A204.1 (cell line): ENCODE data around the gene DDX4.
"Not testable (repeated sequence)": the region's sequence is repeated elsewhere in the genome, so short reads cannot be mapped to it uniquely, and the experiment has no call there.

Experiments used
- FAIRE-seq: peaks from 2 replicates; lab custom pipeline; 2012; peaks lifted over from hg19 to GRCh38; lab: Jason Lieb, UNC

DDX4 gene

DNA sequence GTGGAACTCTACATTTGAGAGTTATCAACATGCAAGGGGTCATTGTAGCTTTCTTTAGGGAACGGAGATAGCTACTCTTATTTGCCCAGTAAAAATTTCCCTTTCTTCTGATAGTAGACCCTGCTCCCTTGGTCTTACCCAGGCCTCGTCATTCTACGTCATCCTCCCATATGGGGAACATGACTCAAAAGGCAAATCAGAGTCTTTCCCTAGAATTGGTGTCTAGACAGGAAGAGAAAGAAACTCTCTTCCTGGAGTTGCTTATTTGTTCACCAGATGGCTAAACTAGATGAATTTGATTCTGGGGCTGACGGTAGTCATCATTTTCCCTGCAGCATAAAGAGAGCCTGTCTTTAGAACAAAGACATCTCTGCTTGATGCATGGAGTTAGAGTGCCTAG, 13.6 kb upstream of the DDX4 start:
- no peak for FAIRE-seq

DNA sequence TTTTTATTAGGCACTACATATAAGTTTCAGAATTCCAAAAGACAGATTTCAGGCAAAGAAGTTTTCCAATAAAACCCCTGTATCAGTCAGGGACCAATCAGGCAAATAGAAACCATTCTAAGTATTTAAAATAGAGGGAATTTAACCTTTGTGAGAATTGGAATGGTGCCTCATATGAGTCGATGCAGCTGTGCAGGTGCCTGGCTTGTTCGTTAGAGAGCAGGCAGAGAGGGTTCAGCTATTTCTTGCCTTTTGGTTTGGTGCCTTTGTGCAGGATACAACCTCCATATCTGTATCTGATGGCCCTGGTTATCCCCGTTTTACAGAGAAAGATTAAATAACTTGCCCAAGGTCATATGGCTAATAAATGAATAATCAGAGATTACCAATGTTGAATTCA, 6.0 kb upstream of the DDX4 start:
- no peak for FAIRE-seq

DNA sequence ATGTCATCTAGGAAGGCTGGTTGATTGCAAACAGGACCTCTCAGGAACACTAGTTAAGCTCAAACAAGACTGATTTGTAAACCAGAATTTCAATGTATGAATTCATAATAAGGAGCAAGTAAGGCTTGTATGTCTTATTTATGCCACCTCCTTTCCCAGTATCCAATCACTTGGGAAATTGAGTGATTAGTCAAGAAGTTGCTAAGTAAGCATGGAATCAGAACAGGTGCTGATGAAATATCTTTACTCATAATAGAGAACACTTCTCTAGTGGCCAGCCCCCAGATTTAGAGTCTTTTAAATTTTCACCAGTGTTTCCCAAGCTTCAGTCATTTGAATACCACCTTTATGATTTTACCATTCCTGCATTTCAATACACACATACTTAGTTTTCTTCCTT, 5.3 kb upstream of the DDX4 start:
- no peak for FAIRE-seq

DNA sequence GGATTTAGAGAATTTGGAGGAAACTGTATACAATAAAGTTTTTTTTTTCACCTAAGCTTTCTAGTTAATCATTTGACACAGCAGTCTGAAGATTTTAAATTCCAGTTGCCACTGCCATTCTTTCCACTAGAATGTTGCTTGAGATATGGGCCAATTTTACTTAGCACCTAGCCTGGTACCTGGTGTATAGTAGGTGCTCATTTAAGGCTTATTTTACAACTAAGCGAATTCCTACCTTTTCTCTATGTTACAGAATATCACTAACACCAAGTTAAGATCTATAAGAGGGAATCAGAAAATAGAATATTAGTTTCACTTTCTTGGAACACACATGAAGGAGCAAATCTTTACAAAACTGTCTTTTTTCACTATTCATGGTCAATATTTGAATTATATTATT, 3.2 kb upstream of the DDX4 start:
- no peak for FAIRE-seq

DNA sequence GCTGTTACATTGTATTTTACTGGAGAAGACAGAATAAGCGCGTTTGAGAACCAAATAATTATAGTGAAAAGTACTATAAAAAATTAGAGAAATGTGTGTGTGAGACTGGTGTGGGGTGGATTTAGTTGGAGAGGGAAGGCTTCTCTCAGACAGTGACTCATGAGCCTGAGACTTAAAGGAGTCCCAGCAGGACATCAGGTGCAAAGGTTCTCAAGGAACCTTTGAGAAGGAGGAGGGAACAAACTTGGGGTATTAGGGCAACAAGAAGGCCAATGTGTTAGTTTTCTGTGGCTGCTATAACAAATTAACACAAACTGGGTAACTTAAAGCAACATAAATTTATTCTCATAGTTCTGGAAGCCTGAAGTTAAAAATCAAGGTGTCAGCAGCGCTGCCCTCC, 4.9 kb downstream of the DDX4 start:
- no peak for FAIRE-seq

DNA sequence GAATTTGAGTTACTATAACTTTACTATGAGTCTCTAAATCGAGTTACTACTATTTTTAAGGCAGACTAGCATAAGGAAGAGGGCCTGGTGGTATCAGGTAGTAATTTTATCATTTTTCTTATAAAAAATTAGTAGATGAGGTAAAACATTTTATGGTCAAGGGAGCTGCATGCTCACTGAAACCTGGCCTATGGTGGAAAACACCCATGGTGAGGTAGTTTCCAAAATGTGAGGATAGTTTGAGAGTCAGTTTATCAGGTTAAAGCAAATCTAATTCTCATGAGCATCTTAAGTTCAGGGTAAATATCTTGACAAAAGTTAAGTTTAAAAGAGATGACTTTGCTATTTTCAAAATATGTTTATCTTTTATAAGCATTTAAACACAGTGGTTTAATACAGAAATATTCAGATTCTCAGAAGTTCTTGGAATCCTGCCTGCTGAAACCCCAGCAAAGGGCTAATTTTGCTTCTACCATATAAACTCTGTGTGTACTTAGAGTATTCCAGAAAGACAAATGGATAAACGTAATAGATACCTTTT, 10.0 kb downstream of the DDX4 start:
- FAIRE-seq, result no peak

DNA sequence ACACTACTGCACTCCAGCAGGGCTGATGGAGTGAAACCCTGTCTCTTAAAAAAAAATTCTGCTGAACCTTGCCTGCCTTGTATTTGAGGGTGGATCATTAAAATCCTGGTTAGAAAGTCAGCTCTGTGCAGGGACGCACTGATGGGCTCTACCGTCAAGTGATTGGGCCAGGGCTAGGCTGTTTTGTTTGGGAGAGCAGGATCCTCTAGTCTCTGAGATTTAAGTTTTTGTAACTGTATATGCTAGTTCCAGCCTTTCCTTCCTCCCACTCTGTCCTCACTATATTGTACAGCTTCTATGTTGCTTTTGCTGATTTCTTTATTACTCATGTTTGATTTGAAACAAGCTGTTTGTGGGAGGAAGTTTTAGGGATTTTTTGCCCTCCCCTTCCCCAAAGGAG, 11.5 kb downstream of the DDX4 start:
- FAIRE-seq, result no peak

DNA sequence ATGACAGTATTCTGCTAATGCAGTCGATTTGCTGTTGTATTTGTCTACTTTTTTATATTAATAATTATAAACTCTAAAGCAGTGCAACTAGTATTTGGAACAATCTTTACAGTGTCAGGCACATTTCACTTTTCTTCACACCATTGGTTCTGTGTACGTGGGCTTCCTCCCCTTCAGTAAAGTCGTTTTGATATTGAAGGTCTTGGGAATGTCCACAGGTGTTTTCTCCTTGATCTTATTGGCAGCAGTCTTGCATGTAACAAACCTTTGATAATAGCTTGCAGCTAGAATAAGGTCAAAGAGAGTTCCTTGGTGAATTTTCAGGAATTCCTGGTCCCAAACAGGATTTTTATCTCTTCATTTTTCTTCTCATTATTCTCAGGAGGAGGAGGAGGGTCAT, 12.2 kb downstream of the DDX4 start:
- no peak for FAIRE-seq

DNA sequence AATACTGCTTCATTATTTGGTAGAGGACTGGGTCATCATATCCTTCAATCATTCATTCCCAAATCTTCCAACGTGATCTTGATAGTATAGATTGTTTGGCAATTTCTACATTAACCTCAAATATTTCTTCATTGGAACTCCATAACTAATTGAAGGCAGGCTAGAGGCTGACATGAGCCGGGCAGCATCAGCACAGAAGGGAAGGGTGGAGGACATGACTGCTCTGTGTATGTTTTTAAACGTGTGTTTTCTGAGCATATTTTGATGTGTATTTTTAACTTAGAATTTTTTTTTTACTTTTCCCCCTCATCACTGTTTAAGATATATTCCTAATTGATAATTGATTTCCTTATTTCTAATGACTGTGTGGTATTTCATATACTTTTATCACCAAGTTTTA, 12.6 kb downstream of the DDX4 start:
- FAIRE-seq, result no peak

DNA sequence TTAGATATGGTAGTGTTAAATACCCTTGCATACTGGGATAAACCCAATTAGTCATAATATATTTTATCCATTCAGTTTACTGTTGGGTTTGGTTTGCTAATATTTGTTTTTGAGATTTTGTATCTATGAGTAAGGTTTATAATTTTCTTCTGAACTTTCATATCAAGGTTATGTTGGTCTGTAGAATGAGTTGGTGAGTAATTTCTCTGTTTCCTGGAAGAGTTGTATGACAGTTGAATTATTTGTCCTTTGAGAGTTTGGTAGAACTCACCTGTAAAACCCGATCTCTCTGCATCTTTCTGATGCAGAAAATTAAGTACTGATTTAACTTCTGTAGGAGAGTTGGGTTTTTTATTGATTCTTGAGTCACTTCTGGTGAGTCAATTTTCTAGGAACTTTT, 20.4 kb downstream of the DDX4 start:
- FAIRE-seq, result no peak

DNA sequence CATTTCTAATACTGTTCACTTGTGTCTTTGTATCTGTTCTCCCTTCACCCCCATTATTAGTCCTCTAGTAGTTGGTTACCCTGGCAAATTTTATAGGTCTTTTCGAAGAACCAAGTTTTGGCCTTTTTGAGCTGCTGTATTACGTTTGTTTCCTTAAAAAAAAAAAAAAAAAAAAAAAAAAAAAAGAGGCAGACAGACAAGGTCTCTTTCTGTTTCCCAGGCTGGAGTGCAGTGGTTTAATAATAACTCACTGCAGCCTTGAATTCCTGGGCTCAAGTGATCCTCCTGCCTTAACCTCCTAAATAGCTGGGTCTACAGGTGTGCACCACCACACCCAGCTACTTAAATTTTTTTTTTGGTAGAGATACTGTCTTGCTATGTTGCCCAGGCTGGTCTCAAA, 20.9 kb downstream of the DDX4 start:
- FAIRE-seq, result no peak

DNA sequence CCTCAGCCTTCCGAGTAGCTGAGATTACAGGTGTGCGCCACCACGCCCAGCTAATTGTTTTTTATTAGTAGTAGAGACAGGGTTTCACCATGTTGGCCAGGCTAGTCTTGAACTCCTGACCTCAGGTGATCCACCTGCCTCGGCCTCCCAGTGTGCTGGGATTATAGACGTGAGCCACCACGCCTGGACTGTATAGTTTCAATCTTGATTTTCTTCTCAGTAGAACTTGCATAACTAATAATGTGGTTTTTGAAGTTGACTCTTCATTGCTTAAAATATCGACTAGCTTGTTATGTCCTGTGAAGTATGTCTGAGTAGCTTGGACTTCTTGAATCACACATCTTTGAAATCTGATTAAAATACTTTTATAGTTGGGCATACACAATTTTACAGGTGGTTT, 23.9 kb downstream of the DDX4 start:
- not testable (repeated sequence) for FAIRE-seq

DNA sequence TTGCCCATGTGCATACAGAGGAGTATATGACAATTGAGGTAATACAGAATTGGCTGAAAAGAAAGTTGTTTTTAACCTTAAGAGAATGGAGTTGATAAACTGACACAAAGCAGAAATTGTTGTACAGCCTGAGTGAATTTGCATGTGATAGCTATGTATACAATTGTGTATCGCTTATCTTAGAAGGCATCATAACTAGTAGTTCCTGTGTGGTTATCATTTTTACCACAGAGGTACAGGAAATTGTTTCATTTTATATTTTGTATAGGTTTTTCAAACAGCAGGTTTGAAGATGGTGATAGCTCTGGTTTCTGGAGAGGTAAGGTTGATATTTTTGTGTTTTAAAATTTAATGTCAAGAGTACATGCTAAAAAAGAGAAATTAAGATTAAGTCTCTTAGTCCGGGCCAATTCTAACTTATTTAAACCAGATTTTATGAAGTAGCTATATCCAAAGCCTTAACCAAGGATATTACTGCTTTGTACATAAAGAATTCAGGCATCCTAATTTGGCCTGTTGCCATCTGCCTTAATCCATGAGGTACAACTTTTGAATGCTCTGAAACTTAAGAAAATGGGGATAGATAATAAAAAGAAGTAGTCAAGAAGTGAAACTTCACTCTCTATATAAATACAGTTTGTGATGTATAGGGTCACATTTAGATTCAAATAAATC, 26.0 kb downstream of the DDX4 start:
- no peak for FAIRE-seq

DNA sequence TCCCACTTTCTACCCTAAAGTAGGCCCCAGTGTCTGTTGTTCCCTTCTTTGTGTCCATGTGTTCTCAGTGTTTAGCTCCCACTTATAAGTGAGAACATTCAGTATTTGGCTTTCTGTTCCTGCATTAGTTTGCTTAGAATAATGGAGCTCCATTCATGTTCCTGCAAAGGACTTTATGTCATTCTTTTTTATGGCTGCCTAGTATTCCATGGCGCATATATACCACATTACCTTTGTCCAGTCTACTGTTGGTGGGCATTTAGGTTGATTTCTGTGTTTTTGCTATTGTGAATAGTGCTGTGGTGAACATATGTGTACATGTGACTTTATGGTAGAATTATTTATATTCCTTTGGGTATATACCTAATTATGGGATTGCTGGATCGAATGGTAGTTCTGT, 30.4 kb downstream of the DDX4 start:
- FAIRE-seq, result no peak

DNA sequence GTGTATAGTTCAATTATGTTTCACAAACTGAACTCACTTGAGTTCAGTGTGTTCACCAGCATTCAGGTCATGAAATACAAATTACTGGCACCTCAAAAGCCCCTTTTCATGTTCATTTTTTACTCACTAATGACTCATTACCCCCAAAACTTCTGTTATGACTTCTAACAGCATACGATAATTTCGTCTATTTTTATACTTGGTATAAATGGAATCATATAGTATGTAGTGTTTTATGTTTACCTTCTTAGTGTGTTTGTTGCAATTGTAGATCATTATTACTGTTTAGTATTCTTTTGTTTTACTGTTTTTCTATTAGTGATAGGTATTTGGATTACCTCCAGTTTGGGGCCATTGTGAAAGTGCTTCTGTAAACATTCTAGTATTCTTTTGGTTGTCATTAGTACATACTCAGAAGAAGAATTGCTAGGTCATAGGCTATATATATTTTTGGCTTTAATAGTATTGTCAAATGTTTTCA, 33.4 kb downstream of the DDX4 start:
- no peak for FAIRE-seq

DNA sequence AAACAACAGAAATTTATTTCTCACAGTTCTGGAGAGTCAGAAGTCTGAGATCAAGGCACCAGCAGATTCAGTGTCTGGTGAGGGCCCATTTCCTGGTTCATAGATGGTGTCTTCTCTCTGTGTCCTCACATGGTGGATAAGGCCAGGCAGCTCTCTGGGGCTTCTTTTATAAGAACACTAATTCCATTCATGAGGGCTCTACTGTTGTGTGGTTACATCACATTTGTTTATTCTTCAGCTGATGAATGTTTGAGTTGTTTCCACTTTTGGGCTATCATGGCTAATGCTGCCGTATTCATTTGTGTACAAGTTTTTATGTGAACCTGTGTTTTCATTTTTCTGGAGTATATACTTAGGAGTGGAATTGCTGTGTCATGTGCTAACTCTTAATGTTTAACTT, 35.2 kb downstream of the DDX4 start:
- no peak for FAIRE-seq

DNA sequence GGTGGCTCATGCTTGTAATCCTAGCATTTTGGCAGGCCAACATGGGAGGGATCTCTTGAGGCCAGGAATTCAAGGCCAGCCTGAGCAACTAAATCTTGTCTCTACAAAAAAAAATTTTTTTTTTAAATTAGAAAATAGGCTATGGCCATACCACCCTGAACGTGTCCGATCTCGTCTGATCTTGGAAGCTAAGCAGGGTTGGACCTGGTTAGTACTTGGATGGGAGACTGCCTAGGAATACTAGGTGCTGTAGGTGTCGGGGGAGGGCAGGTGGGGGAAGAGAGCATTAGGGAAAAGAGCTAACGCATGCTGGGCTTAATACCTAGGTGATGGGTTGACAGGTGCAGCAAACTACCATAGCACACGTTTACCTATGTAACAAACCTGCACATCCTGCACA, 39.5 kb downstream of the DDX4 start:
- no peak for FAIRE-seq

DNA sequence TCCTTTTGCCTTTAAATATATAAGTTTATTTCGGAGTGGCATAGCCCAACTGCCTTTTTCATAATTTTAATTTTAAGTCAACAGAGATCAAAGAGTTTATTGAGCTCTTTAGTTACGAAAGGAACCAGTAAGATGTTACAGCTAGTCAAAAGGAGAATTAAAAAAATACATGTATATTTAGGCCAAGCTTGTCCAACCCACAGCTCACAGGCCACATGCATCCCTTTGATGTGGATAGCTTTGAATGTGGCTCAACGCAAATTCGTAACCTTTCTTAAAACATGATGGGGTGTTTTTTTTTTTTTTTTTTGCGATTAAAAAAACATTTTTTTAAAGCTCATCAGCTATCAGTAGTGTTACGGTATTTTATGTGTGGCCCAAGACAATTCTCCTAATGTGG, 63.1 kb downstream of the DDX4 start:
- FAIRE-seq, result no peak

DNA sequence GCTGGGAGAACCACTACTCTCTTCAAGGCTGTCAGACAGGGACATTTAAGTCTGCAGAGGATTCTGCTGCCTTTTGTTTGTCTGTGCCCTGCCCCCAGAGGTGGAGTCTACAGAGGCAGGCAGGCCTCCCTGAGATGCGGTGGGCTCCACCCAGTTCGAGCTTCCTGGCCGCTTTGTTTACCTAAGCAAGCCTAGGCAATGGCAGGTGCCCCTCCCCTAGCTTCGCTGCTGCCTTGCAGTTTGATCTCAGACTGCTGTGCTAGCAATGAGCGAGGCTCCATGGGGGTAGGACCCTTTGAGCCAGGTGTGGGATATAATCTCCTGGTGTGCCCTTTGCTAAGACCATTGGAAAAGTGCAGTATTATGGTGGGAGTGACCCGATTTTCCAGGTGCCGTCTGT, 71.0 kb downstream of the DDX4 start:
- FAIRE-seq, result not testable (repeated sequence)

DNA sequence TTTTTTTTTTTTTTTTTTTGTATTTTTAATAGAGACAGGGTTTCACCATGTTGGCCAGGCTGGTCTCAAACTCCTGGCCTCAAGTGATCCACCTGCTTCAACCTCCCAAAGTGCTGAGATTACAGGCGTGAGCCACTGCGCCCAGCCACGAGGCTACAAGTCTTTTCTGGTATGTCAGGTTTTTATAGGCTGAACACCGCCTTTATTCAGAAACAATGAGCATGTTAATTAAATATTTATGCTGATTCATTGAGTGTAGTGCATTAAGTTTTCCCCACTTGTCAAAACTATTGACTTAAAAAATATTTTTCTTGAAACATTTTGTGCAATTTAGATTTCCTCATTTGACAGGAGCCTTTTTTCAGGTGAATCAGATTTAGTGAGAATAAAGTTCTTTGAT, 78.1 kb downstream of the DDX4 start:
- not testable (repeated sequence) for FAIRE-seq

DNA sequence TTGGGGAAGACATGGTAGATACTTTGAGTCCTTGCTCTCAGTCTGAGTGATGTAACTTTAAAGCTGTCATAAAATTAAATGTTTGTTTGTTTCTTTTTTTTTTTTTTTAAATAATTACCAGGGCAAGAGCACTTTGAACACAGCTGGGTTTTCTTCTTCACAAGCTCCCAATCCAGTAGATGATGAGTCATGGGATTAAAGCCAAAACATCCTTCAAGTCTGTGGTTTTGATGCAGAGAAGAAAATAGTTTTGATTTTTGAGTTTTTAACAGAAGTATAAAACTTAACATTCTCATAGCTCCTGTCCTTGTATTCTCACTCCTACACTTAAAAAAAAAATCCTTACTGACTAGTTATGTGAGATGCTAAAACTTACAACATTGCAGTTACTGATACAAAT, 78.5 kb downstream of the DDX4 start:
- FAIRE-seq, result no peak

DNA sequence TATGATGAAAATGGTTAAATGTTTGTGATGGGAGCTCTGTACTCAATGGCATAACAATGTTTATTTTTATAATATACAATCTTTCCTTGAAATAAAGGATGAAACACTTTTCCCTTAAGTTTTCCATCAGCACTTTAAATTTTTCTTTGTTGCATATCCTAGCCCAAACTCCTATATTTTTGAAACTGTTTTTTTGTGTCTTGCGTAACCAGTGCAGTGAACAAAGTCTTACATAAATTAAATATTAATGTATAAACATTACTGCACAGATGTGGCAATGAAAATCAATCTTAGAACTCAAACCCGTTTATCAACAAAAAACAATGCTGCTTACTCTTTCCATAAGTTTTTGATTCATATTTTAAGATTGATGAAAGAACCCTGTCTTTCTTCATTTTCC, 79.2 kb downstream of the DDX4 start:
- no peak for FAIRE-seq

DNA sequence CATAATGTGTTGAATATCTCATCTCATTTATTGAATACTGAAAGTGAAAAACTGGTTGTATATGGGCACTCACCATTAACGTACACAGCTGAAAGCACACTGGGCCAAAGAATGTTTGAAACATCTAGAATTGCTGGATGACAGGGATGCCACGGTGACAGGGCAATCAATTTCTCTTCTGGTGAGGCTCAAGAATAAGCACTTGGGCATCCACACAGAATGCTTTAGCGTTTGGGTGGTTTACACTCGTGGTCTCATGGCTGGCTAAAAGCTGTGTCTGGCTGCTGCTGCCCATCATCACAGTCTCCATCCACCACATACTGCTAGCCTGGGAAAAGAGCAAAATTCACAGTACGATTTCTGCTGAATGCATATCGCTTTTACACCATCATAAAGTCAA, 82.6 kb downstream of the DDX4 start:
- no peak for FAIRE-seq

DNA sequence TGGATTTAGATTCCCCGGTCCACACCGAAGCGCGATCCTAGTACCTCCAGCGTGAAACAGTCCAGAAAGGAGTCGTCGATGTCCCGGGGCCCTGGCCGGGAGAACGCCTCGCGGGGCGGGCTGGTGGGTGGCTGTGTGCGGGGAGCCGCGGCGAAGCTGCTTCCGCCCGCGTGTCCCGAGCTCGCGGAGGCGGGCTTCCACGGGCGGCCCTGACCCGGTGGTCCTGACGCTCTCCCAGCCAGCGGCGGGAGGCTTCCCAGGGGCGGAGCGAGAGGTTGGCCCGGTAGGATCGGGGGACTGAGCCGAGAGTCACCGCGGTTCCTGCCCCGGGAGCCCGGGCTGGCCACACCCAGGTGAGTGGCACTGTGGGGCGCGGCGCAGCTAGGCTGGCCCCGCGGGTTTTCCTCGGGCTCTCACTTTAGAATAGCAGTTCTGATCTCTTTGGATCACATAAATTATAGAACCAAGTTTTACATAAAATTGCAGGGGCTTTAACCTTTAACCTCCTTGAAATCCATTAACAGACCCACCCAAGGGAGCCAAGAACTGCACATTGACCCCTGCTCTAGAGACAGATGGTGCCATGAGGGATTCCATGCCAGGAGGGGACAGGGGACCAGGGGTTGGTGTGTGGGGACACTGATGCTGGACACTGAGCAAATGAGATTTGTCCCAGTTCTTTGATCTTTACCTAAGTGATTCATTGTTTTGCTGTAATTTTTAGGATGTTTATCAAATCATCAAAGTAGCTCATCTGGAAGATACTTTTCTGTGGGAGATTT, 84.1 kb downstream of the DDX4 start:
- FAIRE-seq, result no peak
